NCI-H345 (cell line): ENCODE data around the gene SLC2A14.
A peak's percentile ranks its signal among the peaks of the same experiment; 100 is the strongest.
"Not testable (repeated sequence)": the region's sequence is repeated elsewhere in the genome, so short reads cannot be mapped to it uniquely, and the experiment has no call there.

Source experiments
- DNase-seq: peaks from one replicate; lab custom pipeline; 2025; lab: John Stamatoyannopoulos, UW

Gene SLC2A14

GRCh38 chr12:7872566-7873319, at the start of gene SLC2A14:
TSS of gene SLC2A14 (minus strand) at chr12:7872915. CDS start at chr12:7869880, 3,035 bp downstream.
- no peak for DNase-seq

GRCh38 chr12:7921181-7921580, 48.5 kb upstream of the SLC2A14 start:
- DNase-seq = not testable (repeated sequence)

- not testable (repeated sequence) for DNase-seq
Measured at GRCh38 chr12:7918268-7918590, 45.5 kb upstream of the SLC2A14 start.

GRCh38 chr12:7917392-7918267, 44.9 kb upstream of the SLC2A14 start:
- DNase-seq = no peak

GRCh38 chr12:7916936-7917335, 44.2 kb upstream of the SLC2A14 start:
- no peak for DNase-seq

GRCh38 chr12:7915661-7916403, 43.1 kb upstream of the SLC2A14 start:
- DNase-seq = no peak

- not testable (repeated sequence) for DNase-seq
Measured at GRCh38 chr12:7910106-7910505, 37.4 kb upstream of the SLC2A14 start.

- DNase-seq = peak; percentile 2
Measured at GRCh38 chr12:7907009-7907408, 34.3 kb upstream of the SLC2A14 start.

- not testable (repeated sequence) for DNase-seq
Measured at GRCh38 chr12:7906303-7906702, 33.6 kb upstream of the SLC2A14 start.

- DNase-seq = not testable (repeated sequence)
Measured at GRCh38 chr12:7905600-7906125, 32.9 kb upstream of the SLC2A14 start.

GRCh38 chr12:7905071-7905470, 32.4 kb upstream of the SLC2A14 start:
- peak; percentile 14 for DNase-seq

GRCh38 chr12:7902416-7902815, 29.7 kb upstream of the SLC2A14 start:
- DNase-seq = not testable (repeated sequence)

- no peak for DNase-seq
Measured at GRCh38 chr12:7899755-7900154, 27.0 kb upstream of the SLC2A14 start.

- DNase-seq = not testable (repeated sequence)
Measured at GRCh38 chr12:7896726-7897125, 24.0 kb upstream of the SLC2A14 start.

GRCh38 chr12:7892186-7892980, 19.7 kb upstream of the SLC2A14 start:
- no peak for DNase-seq

GRCh38 chr12:7884689-7885088, 12.0 kb upstream of the SLC2A14 start:
- no peak for DNase-seq

- DNase-seq = not testable (repeated sequence)
Measured at GRCh38 chr12:7881736-7882120, 9.0 kb upstream of the SLC2A14 start.

GRCh38 chr12:7880952-7881735, 8.4 kb upstream of the SLC2A14 start:
- not testable (repeated sequence) for DNase-seq

GRCh38 chr12:7879246-7879645, 6.5 kb upstream of the SLC2A14 start:
- no peak for DNase-seq

- DNase-seq = no peak
Measured at GRCh38 chr12:7877420-7877819, 4.7 kb upstream of the SLC2A14 start.

GRCh38 chr12:7870335-7870734, 2.4 kb downstream of the SLC2A14 start:
- no peak for DNase-seq
